AML-193 (cell line): Measurements from ENCODE around the gene MBD3L1.

Source experiments
- DNase-seq, 2 experiments: peaks; one replicate each; lab custom pipeline; 2025; lab: John Stamatoyannopoulos, UW

The MBD3L1 gene

GRCh38 chr19:8880868-8881488 is 48.8 kb downstream of the MBD3L1 start:
- no peak for DNase-seq

GRCh38 chr19:8881512-8881911 is 49.3 kb downstream of the MBD3L1 start:
- DNase-seq: no peak

GRCh38 chr19:8884416-8884815 is 52.2 kb downstream of the MBD3L1 start:
- no peak for DNase-seq

- DNase-seq: no peak
These were observed 55.2 kb downstream of the MBD3L1 start for GRCh38 chr19:8887364-8887763.

DNA sequence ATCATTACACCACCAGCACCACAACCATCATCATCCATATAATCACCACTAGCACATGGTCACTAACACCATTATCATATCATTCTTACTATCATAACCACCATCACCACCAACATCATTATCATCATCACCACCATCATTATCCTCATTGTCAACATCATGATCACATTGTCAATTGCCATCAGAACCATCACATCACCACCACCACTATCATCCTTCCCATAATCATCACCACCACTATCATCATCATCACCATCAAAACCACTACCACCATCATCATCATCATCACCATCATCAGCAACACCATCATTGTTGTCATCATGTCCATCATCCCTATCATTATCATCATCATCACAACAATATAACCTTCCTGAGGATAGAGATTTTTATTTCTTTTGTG is 58.1 kb downstream of the MBD3L1 start:
- DNase-seq: no peak
